Measurements from ENCODE around the gene MAGI2.

Gene MAGI2

DNA sequence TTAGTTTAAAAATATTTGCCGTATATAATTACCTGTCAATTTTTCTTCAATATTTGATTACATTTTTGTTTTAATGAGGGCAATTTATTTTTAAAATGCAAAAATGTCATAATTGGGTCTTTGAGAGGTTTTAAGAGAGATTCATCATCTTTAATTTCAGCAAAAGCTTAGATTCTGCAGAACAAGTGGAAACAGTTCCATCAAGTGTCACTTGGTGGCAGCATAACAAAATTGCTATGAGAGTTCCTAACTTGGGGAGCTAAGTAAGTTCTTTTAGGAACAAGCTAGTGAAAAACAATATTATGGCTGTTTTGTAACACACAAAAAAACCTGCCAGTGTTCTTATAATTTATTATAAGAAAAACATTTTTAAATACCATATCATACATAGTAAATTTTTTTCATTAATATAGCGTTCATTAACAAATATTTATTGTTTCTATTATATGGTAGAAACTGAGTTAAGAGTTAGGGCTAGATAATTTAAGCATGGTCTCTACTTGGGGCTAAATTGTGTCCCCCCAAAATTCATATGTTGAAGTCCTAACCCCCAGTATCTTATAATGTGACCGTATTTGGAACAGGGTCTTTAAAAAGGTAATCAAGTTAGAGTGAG, 155.2 kb downstream of the MAGI2 start:
- DNase-seq, result no peak

DNA sequence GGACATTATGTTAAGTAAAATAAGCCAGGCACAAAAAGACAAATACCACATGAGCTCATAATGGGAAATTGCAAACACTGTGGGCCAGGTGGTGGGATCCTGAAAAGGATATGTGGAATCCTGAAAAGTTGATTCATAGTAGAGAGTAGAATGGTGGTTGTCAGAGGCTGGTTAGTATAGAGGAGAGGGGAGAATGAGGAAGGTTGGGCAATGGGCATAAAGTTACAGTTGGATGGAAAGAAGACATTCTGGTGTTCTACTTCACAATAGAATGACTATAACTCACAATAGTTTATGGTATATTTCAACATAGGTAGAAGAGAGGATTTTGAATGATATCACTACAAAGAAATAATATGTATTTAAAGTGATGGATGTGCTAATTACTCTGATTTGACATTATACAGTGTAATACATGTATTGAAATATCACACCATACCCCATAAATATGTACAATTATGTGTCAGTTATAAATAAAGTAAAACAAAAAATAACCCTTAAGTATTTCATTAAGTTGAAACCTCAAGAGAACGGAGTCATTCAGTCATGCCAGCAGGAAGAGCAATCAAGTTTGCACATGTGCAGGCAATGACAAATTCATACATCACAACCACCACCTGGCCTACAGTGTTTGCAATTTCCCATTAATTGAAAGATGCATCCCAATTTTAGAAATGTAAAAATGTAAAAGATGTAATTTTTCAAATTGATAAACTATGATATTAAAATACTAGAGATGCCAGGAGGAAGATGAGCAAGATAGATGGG, 156.7 kb downstream of the MAGI2 start:
- DNase-seq, result no peak

DNA sequence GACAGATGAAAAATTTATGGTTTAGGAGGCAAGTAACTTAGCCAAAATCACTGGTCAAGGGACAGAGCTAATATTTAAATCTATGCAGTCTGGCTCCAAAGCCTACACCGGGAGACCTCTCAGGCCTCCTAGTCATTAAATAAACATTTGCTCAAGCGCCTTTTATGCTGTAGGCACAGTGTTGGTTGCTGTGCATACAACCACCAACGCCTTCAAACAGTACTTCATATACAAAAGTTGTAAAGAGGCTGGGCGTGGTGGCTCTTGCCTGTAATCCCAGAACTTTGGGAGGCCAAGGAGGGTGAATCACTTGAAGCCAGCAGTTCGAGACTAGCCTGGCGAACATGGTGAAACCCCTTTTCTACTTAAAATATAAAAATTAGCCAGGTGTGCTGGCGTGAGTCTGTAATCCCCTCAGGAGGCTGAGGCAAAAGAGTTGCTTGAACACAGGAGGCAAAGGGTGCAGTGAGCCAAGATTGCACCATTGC, 159.8 kb downstream of the MAGI2 start:
- DNase-seq, result no peak

DNA sequence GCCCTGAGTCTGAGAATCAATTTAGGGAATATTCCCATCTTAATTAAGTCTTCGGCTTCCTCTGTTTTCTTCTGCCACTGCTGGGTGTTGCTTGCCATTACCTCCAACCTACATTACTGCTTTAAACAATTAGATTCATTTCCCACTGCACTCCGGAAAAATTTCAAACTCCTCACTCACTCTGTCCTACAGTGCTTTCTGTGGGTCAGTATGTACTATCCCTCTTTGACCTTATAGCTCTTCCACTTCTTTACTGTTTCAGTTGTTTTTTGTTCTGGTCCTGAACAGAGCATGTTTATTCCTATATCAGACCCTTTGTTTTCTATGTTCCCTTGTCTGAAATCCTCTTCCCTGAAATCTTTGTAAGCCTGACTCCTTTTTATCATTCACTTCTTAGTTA, 160.6 kb downstream of the MAGI2 start:
- no peak for DNase-seq

DNA sequence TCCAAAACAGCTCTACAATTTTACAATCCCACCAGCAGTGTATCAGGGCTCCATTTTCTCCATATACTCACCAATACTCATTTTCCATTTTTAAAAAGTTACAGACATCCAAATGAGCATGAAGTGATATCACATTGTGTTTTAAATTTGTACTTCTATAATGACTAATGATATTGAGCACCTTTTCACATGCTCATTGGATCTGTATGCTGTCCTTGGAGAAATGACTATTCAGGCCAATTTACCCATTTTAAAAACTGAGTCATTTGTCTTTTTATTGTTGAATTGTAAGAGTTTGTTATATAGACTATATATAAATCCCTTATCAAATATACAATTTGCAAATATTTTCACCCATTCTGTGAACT, 162.0 kb downstream of the MAGI2 start:
- no peak for DNase-seq

DNA sequence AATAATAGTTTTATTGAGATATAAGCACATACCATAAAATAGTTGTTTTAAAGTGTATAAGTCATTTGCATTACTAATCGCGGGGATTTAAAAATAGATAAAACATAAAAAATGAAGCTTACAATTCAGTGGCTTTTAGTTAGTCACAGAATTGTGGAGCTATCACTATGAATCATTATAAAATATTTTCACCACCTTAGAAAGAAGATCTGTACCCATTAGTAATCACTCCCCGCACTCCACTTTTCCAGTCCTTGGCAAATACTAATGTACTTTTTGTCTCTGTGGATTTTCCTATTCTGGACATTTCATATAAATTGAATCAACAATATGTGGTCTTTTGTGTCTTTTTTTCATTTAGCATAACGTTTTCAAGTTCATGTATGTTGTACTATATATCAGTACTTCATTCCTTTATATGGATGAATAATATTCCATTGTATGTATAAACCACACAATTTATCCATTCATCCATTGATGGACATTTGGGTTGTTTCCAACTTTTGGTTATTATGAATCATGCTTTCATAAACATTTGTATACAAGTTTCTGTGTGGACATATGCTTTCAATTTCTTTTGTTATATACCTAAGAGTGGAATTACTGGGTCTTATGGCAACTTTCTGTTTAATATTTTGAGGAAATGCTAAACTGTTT, 162.5 kb downstream of the MAGI2 start:
- DNase-seq, result no peak

DNA sequence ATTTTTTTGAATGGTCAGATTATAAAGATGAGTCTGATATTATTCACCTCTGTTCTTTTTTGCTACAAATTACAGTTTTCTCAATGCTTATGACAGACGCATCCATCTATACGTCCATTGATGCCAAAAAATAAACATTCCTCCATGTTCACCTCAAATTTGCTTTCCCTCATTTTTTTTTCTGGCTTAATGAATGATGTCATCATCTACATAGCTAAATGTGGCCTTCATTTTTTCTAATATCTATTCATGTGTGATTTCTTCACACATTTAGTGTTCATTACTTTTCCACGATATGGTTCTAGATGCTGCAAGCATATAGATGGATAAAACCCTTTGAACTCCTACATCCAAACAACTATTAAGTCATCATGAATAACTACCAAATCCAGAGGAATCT, 163.1 kb downstream of the MAGI2 start:
- no peak for DNase-seq

DNA sequence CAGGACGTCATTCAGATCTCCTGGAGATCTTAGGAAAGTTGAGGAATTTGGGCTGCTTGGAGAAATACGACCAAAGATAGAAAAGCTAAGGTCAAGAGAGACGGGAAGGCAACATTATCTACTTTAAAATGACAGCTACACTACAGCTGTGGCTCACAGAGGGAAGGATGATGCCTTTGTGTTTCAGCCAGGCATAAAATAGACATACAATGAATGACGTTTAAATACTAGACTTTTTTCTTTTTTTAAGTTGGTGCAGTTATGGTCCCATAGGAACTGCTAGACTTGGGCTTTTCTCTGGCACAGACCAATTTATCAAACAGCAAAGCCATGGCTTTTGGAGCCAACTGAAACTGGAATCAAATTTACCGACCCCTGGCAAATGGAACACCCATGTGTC, 164.8 kb downstream of the MAGI2 start:
- no peak for DNase-seq

DNA sequence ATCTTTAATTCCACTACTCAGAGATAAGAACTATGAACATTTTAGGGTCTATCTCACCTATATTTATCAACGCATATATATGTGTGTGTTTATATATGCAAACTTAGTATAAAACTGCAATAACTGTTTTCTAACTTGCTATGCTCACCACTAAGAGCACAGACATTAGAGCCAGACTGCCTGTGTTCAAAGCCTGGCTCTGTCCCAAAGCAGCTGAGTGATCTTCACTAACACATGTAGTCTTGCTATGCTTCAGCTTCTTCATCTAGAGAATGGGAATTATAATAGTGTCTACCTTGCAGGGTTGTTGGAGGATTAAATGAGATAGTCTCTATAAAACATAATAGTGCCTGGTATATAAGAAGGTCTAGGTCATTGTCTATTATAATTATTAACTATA, 165.5 kb downstream of the MAGI2 start:
- DNase-seq, result no peak

DNA sequence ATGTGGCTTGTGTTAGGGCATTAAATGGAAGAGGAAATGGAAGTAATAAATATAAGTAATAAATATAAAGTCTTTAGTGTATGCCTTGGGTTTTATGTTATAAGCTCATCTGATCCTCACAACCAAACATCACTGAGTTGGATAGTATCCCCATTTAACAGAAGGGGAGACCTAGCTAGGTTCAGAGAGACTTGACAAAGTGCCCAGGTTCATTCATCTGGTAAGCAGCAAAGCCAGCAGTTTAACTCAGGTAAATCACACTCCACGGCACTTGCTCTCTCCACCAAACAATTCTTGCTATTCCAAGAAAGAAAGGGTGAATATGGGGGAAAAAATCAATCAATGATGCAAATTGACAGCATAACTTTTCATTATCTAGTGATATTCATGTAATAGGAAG, 167.3 kb downstream of the MAGI2 start:
- no peak for DNase-seq

DNA sequence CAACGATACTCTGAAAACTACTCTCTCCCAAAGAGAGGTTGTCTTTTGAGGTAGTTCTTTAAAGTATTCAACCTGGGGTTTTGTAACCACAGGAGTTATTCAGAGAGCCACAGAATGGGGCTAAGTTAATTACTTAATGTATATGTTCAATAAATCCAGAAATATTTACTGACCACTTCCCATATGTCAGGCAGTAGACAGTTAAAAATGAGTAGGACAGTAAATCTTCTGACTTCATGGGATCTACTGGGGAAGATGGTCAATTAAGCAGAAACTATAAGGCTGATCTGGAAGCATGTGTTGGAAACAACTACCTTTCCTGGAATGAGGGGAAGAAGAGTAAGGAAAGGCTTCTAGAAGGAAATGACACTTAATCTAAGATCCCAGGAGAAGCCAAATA, 167.7 kb downstream of the MAGI2 start:
- no peak for DNase-seq

DNA sequence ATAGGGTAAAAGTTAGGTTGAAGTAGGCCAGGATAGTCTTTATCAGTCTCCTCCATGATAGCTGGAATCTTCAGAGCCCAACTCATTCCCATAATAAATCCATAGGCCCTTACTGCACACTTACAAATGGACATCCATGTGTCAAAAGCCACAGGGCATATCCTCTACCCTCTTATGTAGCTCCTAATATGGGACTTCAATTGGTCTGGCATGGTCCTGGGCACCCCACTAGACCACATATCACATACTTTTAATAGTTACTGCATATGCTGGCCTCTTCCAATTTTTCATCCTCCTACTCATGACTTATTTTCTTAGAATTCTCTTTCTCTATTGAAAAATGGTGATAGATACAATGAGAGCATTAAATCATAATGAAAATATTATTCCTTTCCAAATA, 169.3 kb downstream of the MAGI2 start:
- no peak for DNase-seq

DNA sequence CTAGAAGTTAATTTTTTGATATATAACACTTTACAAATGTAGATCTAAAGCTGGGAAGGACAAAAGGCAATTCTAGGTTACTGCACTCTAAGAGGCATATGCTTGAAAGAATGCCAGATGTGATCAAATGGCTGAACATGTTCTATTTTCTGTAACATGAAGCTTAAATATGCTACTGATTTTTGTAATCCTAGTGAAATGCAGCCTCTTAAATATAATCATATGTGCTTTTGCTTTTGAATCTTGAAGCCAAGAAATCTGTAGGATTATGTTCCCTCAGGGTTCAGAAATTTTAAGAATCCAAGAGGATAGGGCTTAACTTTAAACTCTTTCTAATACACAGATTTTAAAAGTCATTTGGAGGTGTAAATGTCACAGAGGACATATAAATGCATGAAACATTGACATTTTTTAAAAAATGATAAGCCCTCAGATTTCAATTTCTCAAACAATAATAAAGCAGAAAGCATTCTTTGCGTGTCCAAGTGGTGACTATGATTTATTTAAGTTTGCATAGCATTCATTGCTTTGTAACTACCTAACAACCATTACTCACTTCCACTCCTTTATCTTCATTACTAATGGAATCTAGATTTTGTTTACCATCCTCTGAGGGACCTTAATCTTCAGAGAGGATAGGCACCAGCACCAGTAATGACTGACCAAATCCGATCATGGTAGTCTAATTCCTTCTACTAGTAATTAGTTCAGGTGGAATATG, 170.4 kb downstream of the MAGI2 start:
- DNase-seq, result no peak

DNA sequence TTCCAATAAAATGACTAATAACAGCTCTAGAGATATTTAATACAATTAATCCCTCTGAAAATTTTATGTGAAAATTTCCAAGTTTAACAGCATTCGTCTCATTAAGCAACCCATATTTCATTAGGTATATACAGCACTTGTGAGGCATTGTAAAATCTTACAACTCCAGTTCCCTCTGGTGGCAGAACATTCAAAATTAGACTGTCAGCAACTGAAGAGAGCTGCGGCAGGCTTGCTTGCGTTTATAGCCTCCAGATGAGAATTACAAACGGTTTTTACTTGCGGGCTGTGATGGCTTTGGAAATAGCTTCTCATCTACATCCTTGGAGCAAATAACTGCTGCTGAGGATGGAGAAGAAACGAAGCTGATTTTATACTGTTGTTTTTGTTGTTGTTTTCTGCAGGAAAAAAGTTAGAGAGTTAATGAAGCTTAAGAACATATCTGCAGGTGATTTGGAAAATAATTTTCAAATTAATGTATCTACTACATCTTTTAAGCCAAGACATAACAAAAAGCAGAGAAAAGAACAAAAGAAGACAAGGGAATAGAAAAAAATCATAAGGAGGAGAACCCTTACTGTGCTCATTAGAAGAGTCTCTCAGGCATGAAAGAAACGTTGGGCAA, 171.3 kb downstream of the MAGI2 start:
- DNase-seq, result no peak

DNA sequence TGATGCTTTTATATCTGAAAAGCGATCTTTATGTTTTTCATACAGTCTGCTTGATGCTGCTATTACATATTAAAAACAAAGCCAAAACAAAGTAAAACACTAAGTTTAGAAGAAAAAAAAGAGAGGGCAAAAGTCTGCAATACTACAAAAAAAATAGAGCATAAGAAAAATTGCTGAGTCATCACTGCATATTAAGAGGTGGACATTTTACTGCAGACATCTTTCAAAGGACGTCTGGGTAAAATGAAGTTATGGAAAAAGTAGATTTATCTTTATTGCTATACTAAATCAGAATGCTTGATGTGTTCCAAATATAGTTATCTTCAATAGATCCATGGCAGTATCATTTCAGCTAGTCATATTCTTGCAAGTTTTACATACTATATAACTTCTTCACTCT, 172.0 kb downstream of the MAGI2 start:
- no peak for DNase-seq

DNA sequence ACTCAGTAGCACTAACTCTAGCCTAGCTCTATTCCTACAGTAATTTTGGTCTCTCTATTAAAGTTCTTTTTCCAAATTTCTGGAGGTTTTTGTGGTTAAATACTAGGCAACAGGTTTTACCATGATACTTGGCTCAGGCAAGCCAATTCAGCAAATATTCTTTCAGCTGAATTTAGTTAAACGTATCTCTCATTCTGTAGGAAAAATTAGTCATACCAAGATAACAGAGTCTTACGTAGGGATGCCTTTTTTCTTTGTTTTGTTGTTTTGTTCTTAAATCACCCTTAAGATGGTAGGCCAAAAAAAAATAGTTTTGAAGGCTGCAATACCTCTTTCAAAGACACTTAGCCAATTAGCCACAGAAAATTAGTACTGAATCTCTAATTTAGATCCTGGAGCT, 180.5 kb downstream of the MAGI2 start:
- no peak for DNase-seq

DNA sequence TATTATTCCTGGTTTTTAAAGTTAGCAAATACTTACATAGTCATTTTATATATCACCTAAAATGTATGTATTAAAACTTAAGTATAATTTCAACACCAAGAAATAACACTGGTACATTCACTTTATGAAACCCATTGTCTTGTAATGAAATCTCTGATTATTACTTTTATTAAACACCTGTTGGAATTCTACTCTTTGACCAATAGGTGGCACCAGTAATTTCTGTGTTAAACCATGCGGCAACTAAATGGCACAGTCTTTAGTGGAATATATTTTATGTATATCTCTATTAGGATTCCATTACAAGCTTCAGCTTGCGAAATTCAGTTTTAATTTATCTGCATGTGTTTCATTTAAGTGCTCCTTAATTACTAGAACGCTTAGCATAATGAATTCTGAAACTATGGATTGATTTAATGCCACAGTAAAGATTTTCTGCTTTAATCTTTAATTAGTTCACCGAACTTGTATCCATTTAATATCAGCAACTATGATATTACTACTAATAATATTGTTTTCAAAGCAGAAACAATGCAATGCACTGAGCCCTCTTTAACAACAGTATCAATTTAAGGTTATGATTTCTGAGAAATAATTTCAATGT, 181.3 kb downstream of the MAGI2 start:
- no peak for DNase-seq

DNA sequence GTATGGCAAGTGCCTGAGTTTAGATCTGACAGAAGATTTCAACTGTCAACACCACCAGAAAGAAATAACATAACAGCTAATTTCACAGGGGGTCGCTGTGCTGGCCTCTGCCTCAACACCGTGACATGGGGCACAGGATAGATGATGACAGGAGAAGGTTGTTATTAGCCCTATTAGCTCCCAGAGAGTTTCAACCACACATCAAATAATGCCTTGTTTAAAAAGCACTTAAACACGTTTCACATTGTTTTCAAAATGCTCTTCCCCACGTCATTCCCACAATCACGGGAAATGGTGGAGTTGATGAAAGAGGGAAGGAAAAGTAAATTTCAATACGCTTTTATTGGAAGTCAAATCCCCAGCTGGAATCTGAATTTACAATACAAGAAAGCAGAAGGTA, 184.7 kb downstream of the MAGI2 start:
- no peak for DNase-seq

DNA sequence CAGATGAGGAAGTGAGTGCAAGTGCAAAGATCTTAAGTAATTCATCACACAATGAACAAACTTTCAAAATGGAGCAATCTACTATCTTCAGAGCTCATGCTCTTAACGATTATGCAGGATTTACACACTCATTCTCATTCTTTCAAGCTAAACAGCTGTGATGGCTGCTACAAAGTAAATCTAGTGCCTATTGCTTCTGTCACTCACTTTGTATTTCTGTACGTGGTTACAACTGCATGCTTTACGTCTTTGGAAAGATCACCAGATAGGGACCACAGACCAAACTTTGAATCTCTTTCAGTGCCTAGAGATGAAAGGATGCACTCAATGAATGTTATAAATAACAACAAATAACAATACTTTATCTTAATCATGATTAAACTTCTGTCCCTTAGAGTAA, 194.6 kb downstream of the MAGI2 start:
- no peak for DNase-seq

DNA sequence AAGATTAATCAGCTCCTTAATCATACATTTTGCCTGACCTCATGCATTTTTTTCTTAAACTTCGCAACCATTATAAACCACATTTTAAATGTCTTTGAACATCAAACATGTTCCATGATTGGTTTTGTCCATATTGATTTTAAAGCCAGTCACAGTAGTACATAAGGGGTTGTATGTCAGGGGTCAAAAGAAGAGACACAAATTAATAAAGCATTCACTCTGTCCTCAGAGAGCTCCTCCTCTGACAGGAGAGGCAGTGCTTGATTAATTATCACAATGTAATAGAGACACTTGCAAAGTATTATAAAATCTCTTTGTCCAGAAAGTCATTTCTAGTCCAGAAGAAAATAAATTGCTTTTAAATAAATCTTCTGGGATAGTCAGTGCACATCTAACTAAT, 195.5 kb downstream of the MAGI2 start:
- DNase-seq, result no peak

DNA sequence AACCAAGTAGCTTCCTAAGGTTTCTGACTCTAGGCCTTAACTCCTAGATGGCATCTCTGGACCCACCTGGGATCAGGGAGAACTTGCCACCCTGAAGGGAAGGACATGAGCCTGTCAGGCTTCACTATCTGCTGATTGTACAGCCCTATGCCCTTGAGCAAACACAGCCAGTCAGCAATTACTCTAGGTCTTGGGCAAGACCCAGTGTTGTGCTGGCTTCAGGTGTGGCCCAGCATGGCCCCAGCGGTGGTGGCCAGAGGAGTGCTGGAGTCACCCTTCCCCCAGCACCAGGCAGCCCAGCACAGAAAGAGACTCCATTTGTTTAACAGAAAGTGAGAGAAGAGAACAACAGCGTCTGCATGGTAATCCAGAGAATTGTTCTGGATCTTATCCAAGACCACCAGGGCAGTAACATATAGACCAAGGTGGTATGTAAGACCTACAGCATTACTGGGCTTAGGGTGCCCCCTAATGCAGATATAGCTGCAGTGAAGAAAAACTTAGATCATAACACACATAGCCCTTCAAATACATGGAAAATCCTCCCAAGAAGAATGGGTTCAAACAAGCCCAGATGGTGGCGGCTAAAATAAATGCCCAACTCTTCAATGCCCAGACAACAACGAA, 207.7 kb downstream of the MAGI2 start:
- DNase-seq, result no peak

DNA sequence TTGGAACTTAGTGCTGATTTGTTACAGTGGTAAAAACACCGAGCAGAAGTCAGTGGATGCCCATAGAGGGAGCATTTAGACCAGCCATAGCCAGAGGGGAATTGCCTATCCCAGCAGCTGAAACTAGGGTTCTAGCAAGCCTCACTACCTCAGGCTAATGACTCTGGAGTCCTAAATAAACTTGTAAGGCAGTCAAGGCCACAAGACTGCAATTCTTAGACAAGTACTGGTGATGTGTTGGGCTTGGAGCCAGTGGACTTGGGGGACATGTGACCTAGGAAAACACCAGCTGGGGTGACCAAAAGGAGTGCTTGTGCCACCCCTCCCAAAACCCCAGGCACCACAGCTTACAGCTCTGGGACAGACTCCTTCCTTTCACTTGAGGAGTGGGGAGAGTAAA, 209.0 kb downstream of the MAGI2 start:
- DNase-seq, result no peak

Data from activated CD4-positive, alpha-beta T cell treated with anti-CD3 and anti-CD28 coated beads for 4 hours (primary cell).